Fibroblast of lung (primary cell): Measurements from ENCODE around the gene PRR5L.

Source experiments
- EZH2 ChIP-seq: IDR thresholded peaks from 2 replicates; pipeline ENCODE4 v1.5.1; 2012; ENCODE audit warnings: low read length, control low read depth, mild to moderate bottlenecking; ENCODE audit errors: missing control alignments
- TF ChIP-seq, protein P1 (sequence below), 2 donors: IDR thresholded peaks in 1 of 2; conservative IDR thresholded peaks in 1 of 2; 1 replicate in 1 of 2; 2 replicates in 1 of 2; pipeline ENCODE4 v1.5.1; 2011 to 2012; ENCODE audit warnings: low read length in 2 of 2, control low read depth in 1 of 2, inconsistent platforms in 1 of 2, low read depth in 1 of 2, mild to moderate bottlenecking in 1 of 2

DNA sequence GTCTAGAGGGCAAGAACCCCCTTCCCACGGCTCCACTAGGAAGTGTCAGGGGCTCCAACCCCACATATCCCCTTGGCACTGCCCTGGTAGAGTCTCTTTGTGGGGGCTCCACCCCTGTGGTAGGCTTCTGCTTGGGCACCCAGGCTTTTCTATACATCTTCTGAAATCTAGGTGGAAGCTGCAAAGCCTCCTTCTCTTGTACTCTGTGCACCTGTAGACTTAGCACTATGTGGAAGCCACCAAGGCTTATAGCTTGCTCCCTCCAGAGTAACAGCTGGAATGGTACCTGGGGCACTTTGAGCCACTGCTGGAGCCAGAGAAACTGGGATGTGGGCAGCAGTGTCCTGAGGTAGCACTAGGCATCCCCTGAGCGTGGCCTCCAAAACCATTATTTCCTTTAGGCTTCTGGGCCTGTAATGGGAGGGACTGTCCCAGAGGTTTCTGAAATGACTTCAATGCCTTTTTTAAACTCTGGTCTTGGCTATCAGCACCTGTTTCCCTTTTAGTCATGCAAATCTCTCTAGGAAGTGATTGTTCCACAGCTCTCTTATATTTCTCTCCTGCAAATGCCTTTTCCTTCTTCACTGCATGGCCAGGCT lies 145.6 kb downstream of the PRR5L start:
- TF ChIP-seq, protein P1, sequence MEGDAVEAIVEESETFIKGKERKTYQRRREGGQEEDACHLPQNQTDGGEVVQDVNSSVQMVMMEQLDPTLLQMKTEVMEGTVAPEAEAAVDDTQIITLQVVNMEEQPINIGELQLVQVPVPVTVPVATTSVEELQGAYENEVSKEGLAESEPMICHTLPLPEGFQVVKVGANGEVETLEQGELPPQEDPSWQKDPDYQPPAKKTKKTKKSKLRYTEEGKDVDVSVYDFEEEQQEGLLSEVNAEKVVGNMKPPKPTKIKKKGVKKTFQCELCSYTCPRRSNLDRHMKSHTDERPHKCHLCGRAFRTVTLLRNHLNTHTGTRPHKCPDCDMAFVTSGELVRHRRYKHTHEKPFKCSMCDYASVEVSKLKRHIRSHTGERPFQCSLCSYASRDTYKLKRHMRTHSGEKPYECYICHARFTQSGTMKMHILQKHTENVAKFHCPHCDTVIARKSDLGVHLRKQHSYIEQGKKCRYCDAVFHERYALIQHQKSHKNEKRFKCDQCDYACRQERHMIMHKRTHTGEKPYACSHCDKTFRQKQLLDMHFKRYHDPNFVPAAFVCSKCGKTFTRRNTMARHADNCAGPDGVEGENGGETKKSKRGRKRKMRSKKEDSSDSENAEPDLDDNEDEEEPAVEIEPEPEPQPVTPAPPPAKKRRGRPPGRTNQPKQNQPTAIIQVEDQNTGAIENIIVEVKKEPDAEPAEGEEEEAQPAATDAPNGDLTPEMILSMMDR (conservative IDR thresholded peaks at IDR 0.05 in 1 of 2, IDR thresholded peaks at IDR 0.05 in 1 of 2; ENCODE audit: low read depth in 1 of 2, low read length in 2 of 2), result no peak
- no peak for TF ChIP-seq EZH2
